ENCODE measurements around the gene CNKSR3. TPM values are rescaled to one million over a fixed set of nuclear protein-coding genes. Genes with fewer than 3 reads are reported as not detected.

CNKSR3 gene
- total and polyA plus RNA-seq, 2 of the 8 experiments (the other 6 are each of a cell fraction or from before 2014, with no cell fraction given): 1.2 to 6.2 TPM

DNA sequence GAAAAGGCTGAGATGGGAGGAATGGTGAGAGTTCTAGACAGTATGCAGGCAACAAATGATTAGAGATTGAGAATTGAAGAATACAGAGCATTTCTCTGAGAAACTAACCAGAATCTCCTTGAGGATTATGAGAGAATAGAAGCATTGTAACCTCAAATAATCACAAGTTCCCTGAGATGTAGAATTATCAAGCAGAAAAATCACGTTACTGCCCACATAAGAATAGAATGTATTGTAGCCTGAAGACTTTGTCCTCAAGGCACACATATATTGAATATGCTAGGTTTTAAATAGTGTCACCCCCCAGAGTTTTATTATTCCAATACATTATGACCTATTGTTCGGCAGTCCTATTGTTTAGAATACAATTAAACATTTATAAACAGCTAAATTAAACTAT lies 57.2 kb downstream of the CNKSR3 start:
- FAIRE-seq (no peak), DNase-seq (ENCODE audit: low read depth in 1 of 2, low spot score in 2 of 2) (no peak)
- H4K91ac ChIP-seq (replicated peaks; ENCODE audit: insufficient read length, low read length): no peak overlapping the region
- no peak overlapping the region for H3K56ac ChIP-seq (replicated peaks; ENCODE audit: insufficient read length, low read depth, low read length)
- H3K36me3 ChIP-seq (ENCODE audit: control insufficient read depth in 2 of 4, insufficient read depth in 4 of 4, low read length in 3 of 4): no peaks in the 10 kb centered on the region
- H3K79me2 ChIP-seq (ENCODE audit: control insufficient read depth in 1 of 2, insufficient read depth in 2 of 2, low read length in 2 of 2): 0 out of 4 replicates have a peak, but pooled peaks cover 0 to 5% of the 10 kb centered on the region in 2 experiments
- no peak overlapping the region for H3K4me3 ChIP-seq (ENCODE audit: extremely low read depth in 1 of 4, insufficient read depth in 2 of 4, low read depth in 3 of 4, low read length in 4 of 4)
- peaks cover 0 to 2% (median 0%) of the 10 kb centered on the region in 4 experiments; a peak in 1 of 7 replicates for H3K4me1 ChIP-seq (replicated peaks in 1 of 4; ENCODE audit: control insufficient read depth in 3 of 4, insufficient read depth in 4 of 4, low read length in 3 of 4)
- H3K9ac ChIP-seq (replicated peaks in 1 of 4; ENCODE audit: extremely low read depth in 1 of 4, low read depth in 3 of 4, low read length in 3 of 4): no peak overlapping the region
- no peak overlapping the region for H3K23ac ChIP-seq (ENCODE audit: insufficient read length)
- no peak overlapping the region for H3K4ac ChIP-seq (replicated peaks; ENCODE audit: insufficient read length, low read depth, low read length)
- no peak overlapping the region for H3K4me2 ChIP-seq (ENCODE audit: insufficient read depth in 1 of 2, low read depth in 2 of 2, low read length in 2 of 2)
- H2BK12ac ChIP-seq (ENCODE audit: low read depth, low read length): no peak overlapping the region
- TF ChIP-seq, protein P1, sequence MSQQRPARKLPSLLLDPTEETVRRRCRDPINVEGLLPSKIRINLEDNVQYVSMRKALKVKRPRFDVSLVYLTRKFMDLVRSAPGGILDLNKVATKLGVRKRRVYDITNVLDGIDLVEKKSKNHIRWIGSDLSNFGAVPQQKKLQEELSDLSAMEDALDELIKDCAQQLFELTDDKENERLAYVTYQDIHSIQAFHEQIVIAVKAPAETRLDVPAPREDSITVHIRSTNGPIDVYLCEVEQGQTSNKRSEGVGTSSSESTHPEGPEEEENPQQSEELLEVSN (IDR thresholded peaks at IDR 0.05): no peak
- no peak for TF ChIP-seq HDAC2 (IDR thresholded peaks at IDR 0.05; ENCODE audit: borderline replicate concordance in 1 of 2, low read depth in 2 of 2, low read length in 2 of 2)
- no peak for TF ChIP-seq FOSL1 (IDR thresholded peaks at IDR 0.05; ENCODE audit: insufficient read depth, low read depth, low read length)
- TF ChIP-seq, protein P2, sequence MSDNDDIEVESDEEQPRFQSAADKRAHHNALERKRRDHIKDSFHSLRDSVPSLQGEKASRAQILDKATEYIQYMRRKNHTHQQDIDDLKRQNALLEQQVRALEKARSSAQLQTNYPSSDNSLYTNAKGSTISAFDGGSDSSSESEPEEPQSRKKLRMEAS (IDR thresholded peaks at IDR 0.05): no peak
- TF ChIP-seq BRCA1 (IDR thresholded peaks at IDR 0.05; ENCODE audit: low read depth, low read length): no peak
- TF ChIP-seq, protein P3, sequence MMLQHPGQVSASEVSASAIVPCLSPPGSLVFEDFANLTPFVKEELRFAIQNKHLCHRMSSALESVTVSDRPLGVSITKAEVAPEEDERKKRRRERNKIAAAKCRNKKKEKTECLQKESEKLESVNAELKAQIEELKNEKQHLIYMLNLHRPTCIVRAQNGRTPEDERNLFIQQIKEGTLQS (IDR thresholded peaks at IDR 0.05; ENCODE audit: insufficient read depth, low read depth, low read length): no peak
- no peak for TF ChIP-seq EGR1 (IDR thresholded peaks at IDR 0.05; ENCODE audit: borderline replicate concordance, low read depth, low read length)
- no peak overlapping the region for H2BK20ac ChIP-seq (ENCODE audit: low read length)
- no peak overlapping the region for H4K8ac ChIP-seq (ENCODE audit: extremely low read depth, insufficient read depth, low read length)
- WGBS, 2 experiments (ENCODE audit: extremely low coverage in 1 of 2, insufficient coverage in 1 of 2, insufficient read length in 1 of 2, insufficient replicate concordance in 2 of 2, low coverage in 1 of 2, low lambda C conversion rate in 2 of 2, missing lambda C conversion rate in 1 of 2): 94% methylated on average over 2 of the region's 2 CpGs; no CpG with 5 or more reads in 1 of the 2 experiments
- POLR2A ChIA-PET (ENCODE audit: partially characterized antibody): no interaction called here
- no peak overlapping the region for H2AFZ ChIP-seq (ENCODE audit: low read length)
- no peak overlapping the region for H2BK15ac ChIP-seq (ENCODE audit: low read length)
- no peak overlapping the region for H3K14ac ChIP-seq (ENCODE audit: insufficient read length)
- H3K23me2 ChIP-seq (ENCODE audit: low read depth, low read length): no peaks in the 10 kb centered on the region
- no peak overlapping the region for H2BK5ac ChIP-seq (ENCODE audit: low read depth, low read length)
- peaks cover 0 to 2% of the 10 kb centered on the region in 2 experiments for H4K20me1 ChIP-seq (replicated peaks in 1 of 2; ENCODE audit: control insufficient read depth in 1 of 2, insufficient read depth in 2 of 2, low read length in 2 of 2)
- no peak overlapping the region for H3K27ac ChIP-seq (ENCODE audit: low read depth, low read length)
- no peaks in the 10 kb centered on the region for H3K27me3 ChIP-seq (replicated peaks in 1 of 4; ENCODE audit: control insufficient read depth in 3 of 4, extremely low read depth in 1 of 4, insufficient read depth in 3 of 4, low read length in 3 of 4)
- no peaks in the 10 kb centered on the region for H3K9me3 ChIP-seq (ENCODE audit: insufficient read depth in 2 of 2, low read depth in 1 of 2, low read length in 1 of 2)
- no peak overlapping the region for H2AK5ac ChIP-seq (ENCODE audit: low read depth, low read length)
- no peak overlapping the region for H3K18ac ChIP-seq (ENCODE audit: extremely low read depth, low read length)
- CTCF ChIA-PET (ENCODE audit: partially characterized antibody): interaction anchor here (0.6 to 0.7 kb wide), 2 partner anchors 9 to 12 kb away, joined by 3 to 4 read pairs; no protein-coding TSS in a partner anchor
- H2BK120ac ChIP-seq (replicated peaks; ENCODE audit: low read depth, low read length): no peak overlapping the region
- H4K5ac ChIP-seq (ENCODE audit: insufficient read length, low read depth, low read length): no peak overlapping the region
- H3K79me1 ChIP-seq (ENCODE audit: low read depth, low read length): peaks cover 3% of the 10 kb centered on the region
